HG03095 (cell line): Measurements from ENCODE around the gene PDZD2.
"Not testable (repeated sequence)": the region's sequence is repeated elsewhere in the genome, so short reads cannot be mapped to it uniquely, and the experiment has no call there.

Experiments used
- ATAC-seq: cut with Tn5 transposase; IDR thresholded peaks from one replicate; pipeline ENCODE4 v1.9.1; 2021; ENCODE audit warnings: moderate library complexity; ENCODE audit not compliant: unreplicated experiment

The PDZD2 gene

GRCh38 chr5:32027717-32028458 lies 389.0 kb downstream of the PDZD2 start:
- ATAC-seq = no peak

GRCh38 chr5:32029261-32029660 lies 390.3 kb downstream of the PDZD2 start:
- ATAC-seq = no peak

GRCh38 chr5:32029781-32030180 lies 390.9 kb downstream of the PDZD2 start:
- ATAC-seq = no peak

GRCh38 chr5:32030222-32030621 lies 391.3 kb downstream of the PDZD2 start:
- no peak for ATAC-seq

GRCh38 chr5:32030686-32031085 lies 391.8 kb downstream of the PDZD2 start:
- no peak for ATAC-seq

GRCh38 chr5:32031089-32031488 lies 392.2 kb downstream of the PDZD2 start:
- no peak for ATAC-seq

- ATAC-seq = no peak
Measured at GRCh38 chr5:32038523-32038922, 399.6 kb downstream of the PDZD2 start.

GRCh38 chr5:32039133-32039532 lies 400.2 kb downstream of the PDZD2 start:
- not testable (repeated sequence) for ATAC-seq

- ATAC-seq = not testable (repeated sequence)
Measured at GRCh38 chr5:32039601-32040000, 400.7 kb downstream of the PDZD2 start.

GRCh38 chr5:32040181-32040695 lies 401.3 kb downstream of the PDZD2 start:
- ATAC-seq = not testable (repeated sequence)

GRCh38 chr5:32042551-32042961 lies 403.6 kb downstream of the PDZD2 start:
- no peak for ATAC-seq

- no peak for ATAC-seq
Measured at GRCh38 chr5:32043105-32043504, 404.2 kb downstream of the PDZD2 start.

GRCh38 chr5:32044434-32044833 lies 405.5 kb downstream of the PDZD2 start:
- ATAC-seq = no peak

GRCh38 chr5:32044939-32045338 lies 406.0 kb downstream of the PDZD2 start:
- no peak for ATAC-seq

- no peak for ATAC-seq
Measured at GRCh38 chr5:32047056-32047455, 408.1 kb downstream of the PDZD2 start.

- ATAC-seq = no peak
Measured at GRCh38 chr5:32051796-32052195, 412.9 kb downstream of the PDZD2 start.

- no peak for ATAC-seq
Measured at GRCh38 chr5:32055891-32056866, 417.2 kb downstream of the PDZD2 start.

GRCh38 chr5:32057187-32058096 lies 418.5 kb downstream of the PDZD2 start:
- no peak for ATAC-seq

- no peak for ATAC-seq
Measured at GRCh38 chr5:32058101-32058500, 419.2 kb downstream of the PDZD2 start.

- ATAC-seq = no peak
Measured at GRCh38 chr5:32058997-32059396, 420.1 kb downstream of the PDZD2 start.
